MM.1S (cell line): Measurements from ENCODE around the gene DOK6.

Experiments used
- DNase-seq: peaks from one replicate; pipeline ENCODE4 v3.0.0-alpha.2; 2015
- H2AFZ ChIP-seq: fragments of 300-600 bp; sonication (generic); 2 replicates; pipeline ENCODE4 v1.6.0; 2016; ENCODE audit warnings: antibody characterized with exemption, low read length
- H3F3A ChIP-seq: fragments of 300-600 bp; sonication (generic); 2 replicates; pipeline ENCODE4 v1.6.1; 2016; ENCODE audit warnings: mild to moderate bottlenecking, antibody characterized with exemption, low read length, moderate library complexity, mixed read lengths; ENCODE audit not compliant: insufficient read depth
- H3K27ac ChIP-seq: fragments of 300-600 bp; sonication (generic); 2 replicates; pipeline ENCODE4 v1.5.1; 2016; ENCODE audit warnings: mild to moderate bottlenecking, low read length
- H3K27me3 ChIP-seq: fragments of 300-600 bp; sonication (generic); replicated peaks from 2 replicates; pipeline ENCODE4 v1.6.0; 2016; ENCODE audit warnings: low read length; ENCODE audit not compliant: insufficient read depth
- H3K36me3 ChIP-seq: fragments of 300-600 bp; sonication (generic); replicated peaks from 2 replicates; pipeline ENCODE4 v1.6.1; 2016; ENCODE audit warnings: mild to moderate bottlenecking, low read length, mixed read lengths; ENCODE audit not compliant: insufficient read depth
- H3K4me1 ChIP-seq: fragments of 300-600 bp; sonication (generic); 2 replicates; pipeline ENCODE4 v1.6.1; 2016; ENCODE audit warnings: low read length, mixed read lengths
- H3K4me2 ChIP-seq: fragments of 300-600 bp; sonication (generic); 2 replicates; pipeline ENCODE4 v1.6.0; 2016; ENCODE audit warnings: low read depth, low read length
- H3K4me3 ChIP-seq: fragments of 300-600 bp; sonication (generic); 2 replicates; pipeline ENCODE4 v1.5.1; 2016; ENCODE audit warnings: low read length, mixed read lengths
- H3K79me2 ChIP-seq: fragments of 300-600 bp; sonication (generic); 2 replicates; pipeline ENCODE4 v1.6.1; 2016; ENCODE audit warnings: mixed run types, low read length, mixed read lengths
- H3K9ac ChIP-seq: fragments of 300-600 bp; sonication (generic); 2 replicates; pipeline ENCODE4 v1.6.1; 2016; ENCODE audit warnings: low read length, mixed read lengths
- H3K9me2 ChIP-seq: fragments of 300-600 bp; sonication (generic); replicated peaks from 2 replicates; pipeline ENCODE4 v1.6.1; 2016; ENCODE audit warnings: mild to moderate bottlenecking, low read length, mixed read lengths; ENCODE audit not compliant: insufficient read depth
- H3K9me3 ChIP-seq: fragments of 300-600 bp; sonication (generic); replicated peaks from 2 replicates; pipeline ENCODE4 v1.6.1; 2016; ENCODE audit warnings: mild to moderate bottlenecking, low read length, mixed read lengths; ENCODE audit not compliant: insufficient read depth
- H4K20me1 ChIP-seq: fragments of 300-600 bp; sonication (generic); 2 replicates; pipeline ENCODE4 v1.6.1; 2016; ENCODE audit warnings: mild to moderate bottlenecking, low read length, moderate library complexity, mixed read lengths; ENCODE audit not compliant: insufficient read depth
- CTCF ChIP-seq: fragments of 300-600 bp; sonication (generic); IDR thresholded peaks from 2 replicates; pipeline ENCODE4 v1.5.1; 2016; ENCODE audit warnings: antibody characterized with exemption, low read length, mixed read lengths
- EZH2 ChIP-seq: fragments of 300-600 bp; sonication (generic); optimal IDR thresholded peaks from 2 replicates; pipeline ENCODE3; 2017; ENCODE audit warnings: low read depth, mild to moderate bottlenecking, antibody characterized with exemption, low read length, mixed read lengths
- EZH2phosphoT487 ChIP-seq: fragments of 300-600 bp; sonication (generic); IDR thresholded peaks from 2 replicates; pipeline ENCODE4 v1.6.1; 2018; ENCODE audit warnings: antibody characterized with exemption, low read length

Gene DOK6

GRCh38 chr18:69752737-69753380, 352.2 kb downstream of the DOK6 start:
- H3K9ac ChIP-seq: no peak overlapping the region
- H3K36me3 ChIP-seq: no peaks in the 10 kb centered on the region

GRCh38 chr18:69754108-69754507, 353.4 kb downstream of the DOK6 start:
- H3K9me2 ChIP-seq: no peaks in the 10 kb centered on the region
- DNase-seq: no peak
- H3K27ac ChIP-seq: no peak overlapping the region
- no peaks in the 10 kb centered on the region for H3F3A ChIP-seq
- no peaks in the 10 kb centered on the region for H3K4me1 ChIP-seq
- no peaks in the 10 kb centered on the region for H3K36me3 ChIP-seq
- no peaks in the 10 kb centered on the region for H4K20me1 ChIP-seq
- H3K9me3 ChIP-seq: no peaks in the 10 kb centered on the region
- H3K9ac ChIP-seq: no peak overlapping the region
- H3K79me2 ChIP-seq: no peaks in the 10 kb centered on the region
- no peak overlapping the region for H3K4me3 ChIP-seq
- no peak overlapping the region for H2AFZ ChIP-seq
- TF ChIP-seq EZH2: no peak
- no peak for TF ChIP-seq CTCF
- H3K27me3 ChIP-seq: no peaks in the 10 kb centered on the region
- no peak overlapping the region for H3K4me2 ChIP-seq

More at GRCh38 chr18:69752737-69753380, 352.2 kb downstream of the DOK6 start:
- TF ChIP-seq EZH2phosphoT487: no peak
- Histone ChIP-seq H3F3A (no peaks in the 10 kb centered on the region), H2AFZ (no peak overlapping the region), H3K27me3 (no peaks in the 10 kb centered on the region), H3K4me1 (no peaks in the 10 kb centered on the region), H3K9me3 (no peaks in the 10 kb centered on the region), H3K9me2 (no peaks in the 10 kb centered on the region), H3K27ac (no peak overlapping the region), H3K4me3 (no peak overlapping the region), H4K20me1 (no peaks in the 10 kb centered on the region), H3K79me2 (no peaks in the 10 kb centered on the region), H3K4me2 (no peak overlapping the region)
- DNase-seq: no peak

- Histone ChIP-seq H3K27ac (no peak overlapping the region), H3K27me3 (no peaks in the 10 kb centered on the region), H3K9me3 (no peaks in the 10 kb centered on the region), H3K9ac (no peak overlapping the region), H3K4me1 (no peaks in the 10 kb centered on the region), H3K36me3 (no peaks in the 10 kb centered on the region), H3K4me2 (no peak overlapping the region), H3K79me2 (no peaks in the 10 kb centered on the region), H3K4me3 (no peak overlapping the region), H3K9me2 (no peaks in the 10 kb centered on the region), H2AFZ (no peak overlapping the region), H4K20me1 (no peaks in the 10 kb centered on the region), H3F3A (no peaks in the 10 kb centered on the region)
- no peak for DNase-seq
- TF ChIP-seq CTCF (no peak), EZH2phosphoT487 (no peak)
Measured at GRCh38 chr18:69755041-69755440, 354.4 kb downstream of the DOK6 start.

- Histone ChIP-seq H3K4me2 (no peak overlapping the region), H3K4me1 (no peaks in the 10 kb centered on the region)
Measured at GRCh38 chr18:69755856-69756496, 355.3 kb downstream of the DOK6 start.

More at GRCh38 chr18:69755856-69756496, 355.3 kb downstream of the DOK6 start:
- H2AFZ ChIP-seq: no peak overlapping the region
- no peak overlapping the region for H3K4me3 ChIP-seq
- H3K36me3 ChIP-seq: no peaks in the 10 kb centered on the region
- no peaks in the 10 kb centered on the region for H4K20me1 ChIP-seq
- H3K9me2 ChIP-seq: no peaks in the 10 kb centered on the region
- no peak overlapping the region for H3K27ac ChIP-seq
- H3F3A ChIP-seq: no peaks in the 10 kb centered on the region
- H3K9me3 ChIP-seq: no peaks in the 10 kb centered on the region
- H3K9ac ChIP-seq: no peak overlapping the region
- no peak for DNase-seq
- H3K79me2 ChIP-seq: no peaks in the 10 kb centered on the region
- H3K27me3 ChIP-seq: no peaks in the 10 kb centered on the region
- TF ChIP-seq EZH2phosphoT487: no peak
- TF ChIP-seq EZH2: no peak
